KBM-7 (cell line): ENCODE data around the gene CDH4.
"Not testable (repeated sequence)": the region's sequence is repeated elsewhere in the genome, so short reads cannot be mapped to it uniquely, and the experiment has no call there.

Experiments used
- DNase-seq: peaks from one replicate; pipeline ENCODE4 v3.0.0-alpha.2; 2015
- in situ Hi-C: fragments of 300-500 bp; cut with MboI; formaldehyde crosslinking; loops from 2 replicates; pipeline ENCODE4 v1.14.3; 2020; ENCODE audit warnings: low sequenced_read_pairs, low pct_unique_long_range_greater_than_20kb, mixed read lengths

CDH4 gene

DNA sequence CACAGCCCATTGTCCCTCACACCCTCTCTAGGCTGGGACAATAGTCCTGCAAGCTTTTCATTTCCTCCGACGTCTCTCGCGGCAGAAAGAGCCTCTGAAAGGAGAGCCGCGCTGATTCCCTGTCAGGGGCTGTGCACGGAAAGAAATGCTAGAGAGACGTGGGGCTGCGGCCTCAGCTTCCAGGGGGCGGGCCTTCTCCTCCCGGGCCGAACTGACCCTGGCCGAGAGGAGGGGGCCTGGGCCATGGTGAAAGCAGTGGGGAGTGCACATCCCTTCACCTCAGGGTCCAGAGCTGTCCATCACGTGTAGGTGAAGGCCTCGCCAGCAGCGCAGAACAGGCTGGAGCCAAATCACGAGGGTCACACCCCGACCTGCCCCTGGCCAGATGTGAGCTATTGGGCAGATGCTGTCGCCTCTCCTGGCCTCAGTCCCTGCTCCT lies 593.2 kb downstream of the CDH4 start:
- no peak for DNase-seq
- in situ Hi-C loops: no loop called here

DNA sequence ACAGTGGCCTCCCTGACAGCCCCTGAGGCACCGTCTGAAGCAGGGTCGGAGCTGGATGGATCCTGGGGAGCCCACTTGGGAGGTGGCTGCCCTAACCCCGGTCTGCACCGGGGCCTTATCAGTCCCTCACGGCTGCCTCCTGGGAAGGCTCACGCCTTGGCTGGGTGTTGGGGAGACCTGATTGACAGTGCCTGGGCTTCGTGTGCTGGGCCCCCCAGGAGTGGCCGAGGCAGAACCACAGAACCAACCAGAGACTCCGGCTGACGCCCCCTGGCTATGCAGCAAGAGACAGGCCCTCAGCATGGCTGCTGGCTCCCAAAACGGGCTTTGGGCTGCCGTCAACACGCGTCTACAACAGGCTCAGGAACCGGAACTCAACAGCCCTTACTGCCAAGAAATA lies 594.0 kb downstream of the CDH4 start:
- no peak for DNase-seq
- in situ Hi-C loops: no loop called here

DNA sequence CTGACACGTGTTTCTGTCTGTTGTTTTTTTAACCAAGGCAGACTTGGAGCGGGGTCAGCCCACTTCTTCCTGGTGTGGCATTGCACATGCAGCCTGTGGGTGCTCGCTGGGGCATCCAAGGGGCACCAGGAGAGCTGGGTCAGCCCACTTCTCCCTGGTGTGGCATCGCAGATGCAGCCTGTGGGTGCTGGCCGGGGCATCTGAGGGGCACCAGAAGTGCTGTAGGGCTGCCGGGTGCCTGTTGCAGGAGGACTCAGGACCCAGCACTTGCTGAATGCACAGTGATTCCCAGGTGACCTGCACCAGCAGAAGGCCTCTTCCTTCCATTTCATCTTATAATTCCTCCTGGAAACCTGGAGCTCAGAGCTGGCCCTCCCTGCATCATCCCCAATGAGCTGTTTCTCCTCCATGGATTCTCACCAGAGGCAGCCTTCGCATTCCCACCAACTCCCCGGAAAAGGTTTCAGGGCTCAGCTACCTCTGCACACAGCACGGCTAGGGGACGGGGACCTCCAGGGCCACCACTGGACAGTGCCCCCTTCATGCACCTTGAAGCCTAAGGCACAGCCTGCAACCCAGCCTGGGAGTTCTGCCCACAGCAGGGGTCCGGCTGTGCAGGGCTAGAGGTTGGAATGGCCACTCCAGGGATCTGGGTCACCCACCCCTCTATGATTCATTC lies 594.8 kb downstream of the CDH4 start:
- in situ Hi-C loops: no loop called here
- DNase-seq: no peak

DNA sequence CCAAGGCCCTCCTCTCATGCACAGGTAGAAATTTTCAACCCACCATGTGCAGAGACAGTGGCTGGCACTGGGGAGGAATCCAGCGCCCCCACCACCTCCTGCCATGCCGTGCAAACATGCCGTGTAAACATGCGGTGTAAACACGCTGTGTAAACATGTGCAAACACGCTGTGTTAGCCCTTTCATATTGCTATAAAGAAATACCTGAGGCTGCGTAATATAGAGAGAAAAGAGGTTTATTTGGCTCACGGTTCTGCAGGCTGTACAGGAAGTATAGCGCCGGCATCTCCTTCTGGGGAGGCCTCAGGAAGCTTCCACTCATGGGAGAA lies 595.3 kb downstream of the CDH4 start:
- no peak for DNase-seq
- in situ Hi-C loops: no loop called here

DNA sequence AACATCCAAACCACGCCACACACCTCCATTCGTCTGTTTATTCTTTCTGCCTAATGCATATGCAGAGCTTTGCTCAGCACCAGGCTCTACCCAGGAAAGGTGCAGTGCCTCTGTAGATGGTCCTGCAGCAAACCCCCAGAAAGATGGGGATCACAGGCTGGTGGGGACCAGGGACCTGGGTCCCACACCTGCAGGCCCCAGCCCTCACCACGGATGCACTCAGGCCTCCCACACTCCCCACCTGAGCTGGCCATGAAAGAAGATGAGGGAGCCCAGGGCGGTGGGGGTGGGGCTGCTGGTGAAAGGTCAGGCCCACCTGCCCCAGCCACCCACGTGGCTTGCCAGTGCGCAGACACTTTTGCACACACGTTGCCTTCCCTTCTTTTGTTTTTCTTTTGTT lies 595.9 kb downstream of the CDH4 start:
- DNase-seq: no peak
- in situ Hi-C loops: no loop called here

DNA sequence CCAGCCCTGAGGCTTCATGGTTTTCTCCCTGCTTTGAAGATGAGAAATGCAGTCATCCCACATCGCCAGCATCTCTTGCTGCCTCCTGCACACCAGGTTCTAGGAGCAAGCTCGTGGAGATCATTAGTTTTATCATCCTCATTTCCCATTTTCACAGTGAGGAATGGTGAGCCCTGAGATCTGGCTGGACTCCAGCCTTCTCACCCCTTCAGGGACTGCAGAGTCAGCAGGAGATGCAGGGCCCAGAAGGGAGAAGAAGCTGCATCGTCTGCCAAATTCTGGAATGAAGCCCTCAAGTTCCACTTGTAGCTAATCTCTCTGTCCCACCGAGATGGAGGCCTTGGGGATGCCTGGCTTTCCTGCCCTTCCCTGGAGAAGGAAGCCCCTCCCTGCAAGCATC lies 596.8 kb downstream of the CDH4 start:
- in situ Hi-C loops: no loop called here
- no peak for DNase-seq

DNA sequence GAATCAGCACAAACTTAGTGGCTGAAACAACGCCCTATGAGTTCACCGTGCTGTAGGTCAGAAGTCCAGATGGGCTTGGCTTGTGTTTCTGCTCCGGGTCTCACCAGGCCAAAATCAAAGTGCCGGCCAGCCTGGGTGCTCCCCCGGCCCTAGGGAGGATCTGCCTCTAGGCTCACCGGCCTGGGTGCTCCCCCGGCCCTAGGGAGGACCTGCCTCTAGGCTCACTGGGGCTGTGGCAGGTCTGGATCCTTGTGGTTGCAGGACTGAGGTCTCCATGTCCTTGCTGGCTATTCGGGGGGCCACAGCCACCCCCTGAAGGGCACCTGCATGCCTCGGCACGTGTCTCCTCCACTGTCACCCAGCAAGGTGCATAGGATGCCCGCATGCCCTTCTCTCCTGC lies 597.3 kb downstream of the CDH4 start:
- DNase-seq: no peak
- in situ Hi-C loops: no loop called here

DNA sequence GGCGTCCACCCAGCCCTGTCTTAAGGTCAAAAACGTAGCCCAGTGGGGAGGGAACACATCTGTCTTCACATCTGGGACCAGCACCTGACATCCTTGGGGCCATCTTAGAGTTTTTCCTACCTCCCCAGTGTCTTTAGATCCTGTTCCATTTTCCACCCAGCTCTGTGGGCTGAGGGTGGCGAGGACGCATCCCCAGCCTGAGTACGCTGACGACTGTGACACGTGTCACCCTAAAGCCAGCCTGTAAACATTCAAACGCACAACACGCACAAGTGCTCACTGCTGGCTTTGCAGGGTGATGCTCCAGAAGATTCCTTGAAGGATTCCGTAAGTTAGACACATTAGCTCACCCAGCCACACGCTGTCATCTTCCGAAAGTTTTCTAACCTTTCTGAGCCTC lies 597.8 kb downstream of the CDH4 start:
- in situ Hi-C loops: no loop called here

DNA sequence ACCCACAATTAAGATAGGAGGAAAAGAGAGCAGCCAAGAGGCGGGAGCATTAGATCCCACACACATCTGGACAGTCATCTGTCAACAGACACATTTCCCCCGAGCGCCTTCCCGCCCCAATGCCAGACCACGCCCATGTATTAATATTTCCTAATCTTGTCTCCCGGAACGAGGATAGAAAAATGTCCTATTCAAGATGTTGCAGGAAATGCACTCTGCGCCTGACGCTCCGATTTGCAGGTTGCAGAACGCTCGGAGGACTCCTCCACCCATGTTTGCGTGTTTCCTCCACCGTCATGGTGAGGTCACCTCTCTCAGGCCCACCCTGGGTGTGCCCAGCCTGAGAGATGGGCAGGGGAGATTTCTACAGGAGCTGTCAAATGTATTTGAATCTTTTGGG lies 598.4 kb downstream of the CDH4 start:
- no peak for DNase-seq
- in situ Hi-C loops: no loop called here

More for the DNA sequence above, 597.8 kb downstream of the CDH4 start:
- no peak for DNase-seq

DNA sequence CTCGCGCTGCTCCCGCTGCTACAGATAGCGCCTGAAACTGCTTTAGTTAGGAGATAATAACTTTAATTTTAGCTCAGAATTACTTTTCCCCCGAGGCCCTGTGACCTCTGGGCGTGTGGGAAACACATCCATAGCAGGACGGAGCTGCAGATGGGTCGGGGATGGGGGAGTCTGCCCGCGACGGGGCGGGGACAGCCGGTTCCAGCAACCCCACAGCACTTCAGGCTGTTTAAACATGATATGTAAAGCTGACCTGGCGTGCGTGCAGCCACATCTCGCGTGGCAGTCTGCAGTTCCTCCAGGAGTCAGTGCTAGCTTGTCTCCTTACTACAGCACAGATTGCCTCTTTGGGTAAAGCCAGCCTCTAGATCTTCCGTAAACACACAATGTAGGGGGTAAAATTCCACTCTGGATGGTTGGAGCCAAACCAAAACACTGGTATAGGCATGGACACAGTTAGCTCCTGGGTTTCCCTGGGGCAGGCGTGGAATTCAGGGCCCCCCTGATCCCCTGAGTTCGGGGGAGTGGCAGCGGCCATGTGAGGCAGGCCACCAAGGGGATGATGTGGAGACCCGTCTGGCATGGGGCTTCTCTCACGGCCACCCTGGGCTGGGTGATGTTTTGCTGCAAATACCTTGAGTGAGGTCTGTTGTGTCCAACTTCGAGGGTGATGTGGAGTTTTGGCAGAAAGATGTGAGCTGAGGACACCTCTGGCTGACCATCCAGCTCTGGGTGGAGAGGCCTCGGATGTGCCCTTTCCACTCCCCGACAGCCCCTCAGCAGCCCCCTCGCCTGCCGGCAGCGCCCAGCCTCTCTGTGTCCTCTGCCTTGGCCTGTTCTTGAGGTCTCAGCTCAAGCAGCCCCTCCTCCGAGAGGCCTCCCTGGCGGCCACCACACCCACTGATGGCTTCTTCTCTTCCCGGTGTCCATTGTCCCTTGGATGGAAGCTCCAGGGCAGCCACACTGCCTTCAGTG lies 599.2 kb downstream of the CDH4 start:
- in situ Hi-C loops: no loop called here
- no peak for DNase-seq

DNA sequence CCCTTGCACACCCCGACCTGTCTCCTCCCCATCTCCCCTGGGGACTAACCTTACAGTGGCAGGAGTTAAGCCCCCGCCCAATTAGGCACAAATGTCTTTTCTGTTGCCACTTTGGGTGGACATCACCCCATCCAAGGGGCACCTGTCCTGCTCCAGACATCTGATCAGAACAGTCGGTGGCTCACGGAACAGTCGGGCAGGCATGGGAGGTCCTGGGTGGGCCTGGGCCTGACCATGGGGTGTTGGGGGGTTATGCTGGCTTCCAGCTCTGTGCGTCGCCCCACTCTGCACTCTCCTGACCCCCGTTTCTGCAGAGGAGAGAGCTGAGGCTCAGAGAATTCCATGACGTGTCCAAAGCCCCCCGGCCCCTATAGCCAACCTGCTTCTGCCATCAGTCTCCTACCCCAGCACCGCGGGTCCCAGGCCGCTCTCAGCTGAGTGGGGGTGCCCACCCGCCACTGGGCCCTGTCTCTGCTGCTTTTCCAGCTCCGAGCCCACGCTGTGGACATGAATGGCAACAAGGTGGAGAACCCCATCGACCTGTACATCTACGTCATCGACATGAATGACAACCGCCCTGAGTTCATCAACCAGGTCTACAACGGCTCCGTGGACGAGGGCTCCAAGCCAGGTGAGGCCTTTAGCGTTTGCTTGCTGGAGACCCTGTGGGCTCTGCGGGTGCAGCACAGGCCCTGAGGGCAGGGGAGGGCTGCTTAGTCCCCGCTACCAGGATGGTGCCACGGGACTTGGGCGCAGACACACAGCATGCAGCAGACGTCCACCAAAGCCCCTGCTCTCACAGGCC lies 600.4 kb downstream of the CDH4 start:
- in situ Hi-C loops: no loop called here
- no peak for DNase-seq

DNA sequence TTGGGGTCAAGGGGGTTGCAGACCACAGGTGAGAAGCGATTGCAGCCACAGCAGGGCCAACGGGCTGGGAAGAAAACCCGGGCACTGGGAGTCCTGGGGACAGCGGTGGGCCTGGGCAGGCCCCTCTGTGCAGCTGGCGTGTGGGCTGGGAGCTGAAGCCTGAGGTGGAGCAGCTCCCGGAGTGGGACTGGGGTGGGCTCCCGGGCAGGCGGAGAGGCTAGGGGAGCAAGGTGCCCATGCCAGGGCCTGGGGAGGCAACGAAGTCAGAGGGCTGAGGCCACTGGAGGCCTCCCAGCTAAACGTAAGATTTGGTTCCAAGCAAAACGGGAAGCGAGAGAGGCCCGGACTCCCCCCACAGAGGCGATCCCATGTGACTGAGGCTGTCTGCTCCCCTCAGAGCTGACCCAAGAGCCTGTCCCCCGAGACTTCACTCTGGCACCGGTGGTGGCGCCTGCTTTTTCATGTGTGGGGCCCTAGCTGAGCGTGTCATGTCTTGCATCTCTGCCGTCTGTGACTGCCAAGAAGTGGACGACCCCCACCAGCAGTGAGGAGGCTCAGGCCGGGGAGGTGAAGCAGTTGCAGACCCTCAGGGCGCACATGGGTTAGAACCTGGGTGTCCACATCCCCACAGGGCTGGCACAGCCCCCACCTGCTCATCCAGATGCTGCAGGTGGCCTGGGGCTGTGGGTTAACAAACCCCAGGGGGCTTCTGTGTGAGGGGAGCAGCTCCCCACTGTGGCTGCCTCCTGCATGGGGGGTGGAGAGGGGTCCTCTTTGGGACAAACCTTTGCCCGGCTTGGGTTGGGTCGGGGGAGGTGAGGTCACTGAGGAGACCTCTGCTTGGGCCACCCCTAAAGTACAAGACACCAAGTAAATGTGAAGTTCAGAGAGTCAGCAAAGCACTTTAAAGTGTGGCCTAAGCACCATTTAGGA lies 601.3 kb downstream of the CDH4 start:
- in situ Hi-C loops: no loop called here
- no peak for DNase-seq

DNA sequence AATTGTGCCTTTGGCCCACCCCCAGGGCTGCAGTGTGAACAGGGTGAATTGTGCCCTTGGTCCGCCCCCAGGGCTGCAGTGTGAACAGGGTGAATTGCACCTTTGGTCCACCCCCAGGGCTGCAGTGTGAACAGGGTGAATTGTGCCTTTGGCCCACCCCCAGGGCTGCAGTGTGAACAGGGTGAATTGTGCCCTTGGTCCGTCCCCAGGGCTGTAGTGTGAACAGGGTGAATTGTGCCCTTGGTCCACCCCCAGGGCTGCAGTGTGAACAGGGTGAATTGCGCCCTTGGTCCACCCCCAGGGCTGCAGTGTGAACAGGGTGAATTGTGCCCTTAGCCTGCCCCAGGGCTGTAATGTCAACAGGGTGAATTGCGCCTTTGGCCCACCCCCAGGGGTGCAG lies 602.5 kb downstream of the CDH4 start:
- DNase-seq, in situ Hi-C loops: not testable (repeated sequence)

DNA sequence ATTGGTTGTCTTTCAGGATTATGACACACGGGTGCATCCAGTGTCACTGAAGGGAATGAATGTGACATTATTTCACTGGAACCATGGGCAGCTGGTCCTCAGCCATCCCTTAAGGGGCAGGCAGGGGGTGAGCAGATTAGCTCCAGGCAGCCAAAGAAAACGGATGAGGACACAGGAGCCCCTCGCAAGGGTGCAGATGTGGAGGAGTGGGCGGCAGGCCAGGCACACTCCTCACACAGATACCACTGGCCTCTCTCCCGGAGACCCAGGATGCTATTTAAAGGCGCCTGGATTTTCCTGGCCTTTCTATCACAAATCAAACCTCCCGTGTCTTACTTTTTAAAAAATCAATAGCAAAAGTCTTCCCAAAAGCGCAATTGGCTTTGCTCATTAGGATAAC lies 603.2 kb downstream of the CDH4 start:
- in situ Hi-C loops: no loop called here
- DNase-seq: no peak

DNA sequence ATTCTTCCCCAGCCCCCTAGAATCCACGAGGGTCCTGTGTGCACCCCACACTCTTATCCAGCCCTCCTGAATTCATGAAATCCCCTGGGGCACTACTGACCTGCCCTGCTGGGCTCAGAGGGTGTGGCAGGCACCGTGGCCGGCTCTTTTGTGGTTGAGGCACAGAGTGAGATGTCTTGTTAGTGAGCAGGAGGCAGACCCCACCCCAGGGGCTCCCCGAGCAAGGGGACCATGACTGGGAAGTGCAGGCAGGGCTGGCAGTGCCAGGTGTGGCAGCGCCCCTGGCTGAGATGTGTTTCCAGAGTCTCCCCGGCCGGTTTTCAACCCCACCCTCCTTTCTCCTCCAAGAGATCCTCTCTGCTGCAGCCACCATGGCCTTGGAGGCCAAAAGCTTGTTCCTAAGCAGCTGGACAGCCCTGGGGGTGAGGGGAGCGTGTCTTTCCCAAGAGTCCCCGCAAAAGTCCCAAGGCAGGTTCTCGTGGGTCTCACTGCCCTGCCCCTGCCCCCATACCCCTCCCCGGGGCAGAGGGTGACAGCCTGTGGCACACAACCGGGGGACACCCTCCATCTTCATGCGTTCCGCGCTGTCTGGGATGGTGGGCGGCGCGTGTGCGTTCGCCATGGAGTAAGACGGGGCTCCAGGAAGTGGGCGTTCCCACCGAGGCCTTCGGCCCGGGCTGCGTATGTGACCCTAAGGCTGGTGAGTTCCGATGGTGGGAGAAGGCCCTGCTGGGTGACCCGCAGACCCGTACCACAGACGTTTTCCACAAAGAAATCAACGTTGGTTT lies 604.8 kb downstream of the CDH4 start:
- no peak for DNase-seq
- in situ Hi-C loops: no loop called here

DNA sequence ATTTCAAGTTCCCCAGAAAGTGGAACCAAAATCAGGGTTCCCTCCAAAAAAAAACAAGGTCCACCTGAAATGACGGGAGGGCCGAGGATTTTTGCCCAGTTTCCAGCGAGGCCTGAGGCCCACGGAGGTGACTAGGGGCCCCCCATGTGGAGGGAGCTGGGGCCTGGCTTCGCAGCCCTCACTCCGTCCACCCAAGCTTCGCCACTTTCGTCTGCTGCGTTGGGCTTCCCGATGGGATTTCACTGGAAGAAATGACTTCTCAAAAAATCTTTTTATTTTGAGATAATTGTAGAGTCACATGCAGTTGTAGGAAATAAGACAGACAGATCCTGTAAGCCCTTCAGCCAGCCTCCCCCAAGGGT lies 605.3 kb downstream of the CDH4 start:
- in situ Hi-C loops: no loop called here
- no peak for DNase-seq

DNA sequence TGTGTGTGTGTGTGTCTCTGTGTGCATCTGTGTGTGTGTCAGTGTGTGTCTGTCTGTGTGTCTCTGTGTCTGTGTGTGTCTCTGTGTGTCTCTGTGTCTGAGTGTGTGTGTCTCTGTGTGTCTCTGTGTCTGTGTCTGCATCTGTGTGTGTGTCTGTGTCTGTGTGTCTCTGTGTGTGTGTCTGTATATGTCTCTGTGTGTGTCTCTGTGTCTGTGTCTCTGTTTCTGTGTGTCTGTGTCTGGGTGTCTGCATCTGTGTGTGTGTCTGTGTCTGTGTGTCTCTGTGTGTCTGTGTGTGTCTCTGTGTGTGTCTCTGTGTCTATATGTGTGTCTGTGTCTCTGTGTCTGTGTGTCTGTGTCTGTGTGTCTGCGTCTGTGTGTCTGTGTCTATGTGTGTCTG lies 605.8 kb downstream of the CDH4 start:
- in situ Hi-C loops: no loop called here

DNA sequence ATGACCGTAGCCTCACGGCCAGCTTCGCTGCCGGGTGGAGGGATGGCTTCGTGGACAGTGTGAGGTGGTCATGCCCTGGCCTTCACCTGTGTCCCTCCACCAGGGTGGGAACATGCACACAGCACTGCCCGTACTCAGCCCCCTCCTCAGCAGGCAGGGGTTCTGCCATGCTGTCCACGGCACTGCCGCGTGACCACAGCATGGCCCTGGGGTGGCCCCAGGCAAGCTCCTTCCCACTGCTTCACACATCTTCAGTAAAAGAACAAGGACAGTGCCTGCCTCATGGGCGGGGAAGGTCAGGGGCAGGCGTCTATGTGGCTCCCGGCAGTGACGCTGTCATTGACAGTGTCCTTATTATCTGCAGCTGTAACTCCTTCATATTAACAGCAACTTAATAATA lies 607.7 kb downstream of the CDH4 start:
- DNase-seq: no peak
- in situ Hi-C loops: no loop called here

More for the DNA sequence above, 605.8 kb downstream of the CDH4 start:
- DNase-seq: no peak
